Body of pancreas (tissue), 4 donors: Measurements from ENCODE around the gene GTF2IRD1.

ENCODE experiments used
- CTCF ChIP-seq, 7 experiments: fragments of 450-650 bp in 4 of 7; fragments of 200-600 bp in 3 of 7; sonication (generic) in 3 of 7; IDR thresholded peaks; one replicate each; pipeline ENCODE4 v1.5.1; 2016 to 2019; ENCODE audit warnings: antibody characterized with exemption in 7 of 7
- POLR2A ChIP-seq, 3 donors: fragments of 450-650 bp; IDR thresholded peaks; one replicate each; pipeline ENCODE4 v1.6.1; 2016; ENCODE audit warnings: antibody characterized with exemption in 3 of 3, mild to moderate bottlenecking in 2 of 3

- TF ChIP-seq POLR2A (IDR thresholded peaks at IDR 0.05) (no peak), CTCF (IDR thresholded peaks at IDR 0.05) (no peak)
Observed at GRCh38 chr7:74527842-74528241, 74.1 kb downstream of the GTF2IRD1 start.
